Right lobe of liver (tissue), 6 donors: ENCODE results near the gene XAB2. TPM values are rescaled to one million over a fixed set of nuclear protein-coding genes. Genes with fewer than 3 reads are reported as not detected.

Experiments used
- ATAC-seq, 4 donors: fragments of 200-7000 bp; cut with Tn5 transposase; one replicate each; pipeline ENCODE4 v1.9.1; 2020; ENCODE audit warnings: mild to moderate bottlenecking in 4 of 4, moderate library complexity in 4 of 4
- DNase-seq, 3 donors: peaks; one replicate each; pipeline ENCODE4 v3.0.0-alpha.2; 2020
- H3K27ac ChIP-seq, 3 donors: fragments of 200-600 bp; one replicate each; pipeline ENCODE4 v1.8.0; 2022
- H3K27me3 ChIP-seq, 2 donors: fragments of 200-600 bp; one replicate each; pipeline ENCODE4 v1.8.0; 2022
- H3K36me3 ChIP-seq, 4 donors: fragments of 200-600 bp; sonication (generic) in 1 of 4; one replicate each; pipeline versions ENCODE4 v1.5.1 to v1.8.0; 2017 to 2022; ENCODE audit warnings: control low read depth in 1 of 4
- H3K4me1 ChIP-seq, 4 donors: fragments of 200-600 bp; sonication (generic) in 1 of 4; one replicate each; pipeline versions ENCODE4 v1.5.1 to v1.8.0; 2017 to 2022; ENCODE audit warnings: control low read depth in 1 of 4
- H3K4me3 ChIP-seq, 3 donors: fragments of 200-600 bp; one replicate each; pipeline ENCODE4 v1.8.0; 2022
- H3K9me3 ChIP-seq, 4 donors: fragments of 200-600 bp; sonication (generic) in 1 of 4; one replicate each; pipeline versions ENCODE4 v1.5.1 to v1.8.0; 2017 to 2022; ENCODE audit warnings: control low read depth in 1 of 4
- CTCF ChIP-seq, 4 donors: fragments of 200-600 bp in 3 of 4; fragments of 450-650 bp in 1 of 4; IDR thresholded peaks; one replicate each; pipeline versions ENCODE4 v1.5.1 to v1.8.0; 2016 to 2022; ENCODE audit warnings: antibody characterized with exemption in 4 of 4, mild to moderate bottlenecking in 2 of 4
- POLR2A ChIP-seq: fragments of 450-650 bp; IDR thresholded peaks from one replicate; pipeline ENCODE4 v1.6.1; 2017; ENCODE audit warnings: antibody characterized with exemption, mild to moderate bottlenecking
- WGBS: methylation state at CpG from one replicate; pipeline ENCODE4 v1.1.6; 2018; ENCODE audit warnings: low coverage, low lambda C conversion rate; ENCODE audit not compliant: insufficient coverage; ENCODE audit errors: missing lambda C conversion rate; 5-methylcytosine and 5-hydroxymethylcytosine counted together
- intact Hi-C, 2 donors: fragments of 100-400 bp; cut with DNase I; formaldehyde crosslinking; loops; one replicate each; pipeline versions ENCODE4 v1.11.2 to v1.14.1; 2022
- total RNA-seq, 6 experiments: library from RNA; depleted of rRNA in 2 of 6; stranded (reverse); fragments of >200 nt in 2 of 6; fragmentation: NEBNext Ultra II Directional in 3 of 6; extraction: Animal tissue kit (Norgen Biotek cat#: 25700) in 3 of 6; gene quantifications; one replicate each; pipeline versions ENCODE4 v1.1.0 to v1.2.4, GENCODE V29; 2016 to 2023
- donor health status: DM: no; HTN: yes; CAD: no.
- donor health status: DM: no; HTN: no; CAD: no.
- donor health status: DM: no; HTN: no; CAD: no.
- donor health status: DM: no; HTN: yes; CAD: no.
- donor health status: DM: no; HTN: yes; CAD: no.

Gene XAB2
- total RNA-seq, 6 experiments from 2014 or later = 12.8 to 21.3 (median 17.8) TPM

- ATAC-seq (no peak), DNase-seq (peak in 1 of 3 donors; percentile 45)
- Histone ChIP-seq H3K9me3 (no peaks in the 10 kb centered on the region), H3K27me3 (no peaks in the 10 kb centered on the region), H3K4me1 (peaks cover 0 to 4% (median under 1%) of the 10 kb centered on the region in 4 donors), H3K27ac (no peak overlapping the region), H3K4me3 (no peak overlapping the region), H3K36me3 (no peaks in the 10 kb centered on the region)
- WGBS = 65% methylated on average over 6 of the region's 26 CpGs
- intact Hi-C loops = no loop called here
- TF ChIP-seq POLR2A (no peak), CTCF (IDR thresholded peaks at IDR 0.05) (no peak)
These were observed 17.8 kb upstream of the XAB2 start for GRCh38 chr19:7647156-7647555.

GRCh38 chr19:7646426-7646700, 17.0 kb upstream of the XAB2 start:
- no peaks in the 10 kb centered on the region for H3K27me3 ChIP-seq
- H3K4me1 ChIP-seq = no peaks in the 10 kb centered on the region
- ATAC-seq = no peak
- TF ChIP-seq CTCF (IDR thresholded peaks at IDR 0.05) (no peak), POLR2A (no peak)
- no peak overlapping the region for H3K27ac ChIP-seq
- H3K36me3 ChIP-seq = no peaks in the 10 kb centered on the region
- intact Hi-C loops = no loop called here
- peak in 1 of 3 donors; percentile 14 for DNase-seq
- no peak overlapping the region for H3K4me3 ChIP-seq
- WGBS = no CpG with 5 or more reads among the region's 8 CpGs
- H3K9me3 ChIP-seq = no peaks in the 10 kb centered on the region

GRCh38 chr19:7645656-7646425, 16.5 kb upstream of the XAB2 start:
- intact Hi-C loops = no loop called here
- 70% methylated on average over 13 of the region's 20 CpGs for WGBS
- no peaks in the 10 kb centered on the region for H3K27me3 ChIP-seq
- no peaks in the 10 kb centered on the region for H3K36me3 ChIP-seq
- H3K4me1 ChIP-seq = no peaks in the 10 kb centered on the region
- H3K4me3 ChIP-seq = no peak overlapping the region
- H3K9me3 ChIP-seq = no peaks in the 10 kb centered on the region
- H3K27ac ChIP-seq = no peak overlapping the region
- no peak for TF ChIP-seq POLR2A
- TF ChIP-seq CTCF (IDR thresholded peaks at IDR 0.05) = no peak
- peak in 1 of 3 donors; percentile 21 for DNase-seq
- ATAC-seq = no peak

GRCh38 chr19:7645163-7645562, 15.8 kb upstream of the XAB2 start:
- TF ChIP-seq CTCF (IDR thresholded peaks at IDR 0.05) (no peak), POLR2A (no peak)
- intact Hi-C loops = no loop called here
- no peak overlapping the region for H3K4me3 ChIP-seq
- H3K27ac ChIP-seq = no peak overlapping the region
- 93% methylated on average over 10 of the region's 14 CpGs for WGBS
- DNase-seq (no peak), ATAC-seq (peak in 2 of 4 donors; percentile 7 to 17)
- H3K36me3 ChIP-seq = no peaks in the 10 kb centered on the region
- H3K4me1 ChIP-seq = no peaks in the 10 kb centered on the region
- H3K27me3 ChIP-seq = no peaks in the 10 kb centered on the region
- no peaks in the 10 kb centered on the region for H3K9me3 ChIP-seq
